HG03342 (cell line): ENCODE measurements around the gene AIFM3.
"Not testable (repeated sequence)": the region's sequence is repeated elsewhere in the genome, so short reads cannot be mapped to it uniquely, and the experiment has no call there.

Experiments
- ATAC-seq: cut with Tn5 transposase; IDR thresholded peaks from one replicate; pipeline ENCODE4 v1.9.1; 2021; ENCODE audit warnings: mild to moderate bottlenecking, moderate library complexity; ENCODE audit not compliant: unreplicated experiment

The AIFM3 gene

GRCh38 chr22:20957683-20958431 lies 9.2 kb upstream of the AIFM3 start:
- ATAC-seq, result no peak

GRCh38 chr22:20959578-20960461 lies 7.2 kb upstream of the AIFM3 start:
- no peak for ATAC-seq

- ATAC-seq, result no peak
Observed at GRCh38 chr22:20960609-20961008, 6.4 kb upstream of the AIFM3 start.

- ATAC-seq, result no peak
Observed at GRCh38 chr22:20962491-20962945, 4.5 kb upstream of the AIFM3 start.

GRCh38 chr22:20963201-20964052 lies 3.6 kb upstream of the AIFM3 start:
- no peak for ATAC-seq

- no peak for ATAC-seq
Observed at GRCh38 chr22:20964090-20964798, 2.8 kb upstream of the AIFM3 start.

- ATAC-seq, result no peak
Observed at GRCh38 chr22:20964799-20965103, 2.3 kb upstream of the AIFM3 start.

GRCh38 chr22:20965104-20965887 lies 1.8 kb upstream of the AIFM3 start:
- no peak for ATAC-seq

- no peak for ATAC-seq
Observed at GRCh38 chr22:20965888-20966855, 883 bp upstream of the AIFM3 start.

GRCh38 chr22:20967697-20968211 lies 699 bp downstream of the AIFM3 start:
- ATAC-seq, result no peak

- no peak for ATAC-seq
Observed at GRCh38 chr22:20968281-20968977, 1.4 kb downstream of the AIFM3 start.

- no peak for ATAC-seq
Observed at GRCh38 chr22:20970939-20971657, 4.0 kb downstream of the AIFM3 start.

- not testable (repeated sequence) for ATAC-seq
Observed at GRCh38 chr22:20972014-20972694, 5.1 kb downstream of the AIFM3 start.

- ATAC-seq, result no peak
Observed at GRCh38 chr22:20972933-20973577, 6.0 kb downstream of the AIFM3 start.

- ATAC-seq, result no peak
Observed at GRCh38 chr22:20973634-20974286, 6.7 kb downstream of the AIFM3 start.
